MM.1S (cell line): ENCODE data around the gene SUGP2.

Experiments used
- DNase-seq: peaks from one replicate; pipeline ENCODE4 v3.0.0-alpha.2; 2015
- H2AFZ ChIP-seq: fragments of 300-600 bp; sonication (generic); 2 replicates; pipeline ENCODE4 v1.6.0; 2016; ENCODE audit warnings: antibody characterized with exemption, low read length
- H3F3A ChIP-seq: fragments of 300-600 bp; sonication (generic); 2 replicates; pipeline ENCODE4 v1.6.1; 2016; ENCODE audit warnings: mild to moderate bottlenecking, antibody characterized with exemption, low read length, moderate library complexity, mixed read lengths; ENCODE audit not compliant: insufficient read depth
- H3K27ac ChIP-seq: fragments of 300-600 bp; sonication (generic); 2 replicates; pipeline ENCODE4 v1.5.1; 2016; ENCODE audit warnings: mild to moderate bottlenecking, low read length
- H3K27me3 ChIP-seq: fragments of 300-600 bp; sonication (generic); replicated peaks from 2 replicates; pipeline ENCODE4 v1.6.0; 2016; ENCODE audit warnings: low read length; ENCODE audit not compliant: insufficient read depth
- H3K36me3 ChIP-seq: fragments of 300-600 bp; sonication (generic); replicated peaks from 2 replicates; pipeline ENCODE4 v1.6.1; 2016; ENCODE audit warnings: mild to moderate bottlenecking, low read length, mixed read lengths; ENCODE audit not compliant: insufficient read depth
- H3K4me1 ChIP-seq: fragments of 300-600 bp; sonication (generic); 2 replicates; pipeline ENCODE4 v1.6.1; 2016; ENCODE audit warnings: low read length, mixed read lengths
- H3K4me2 ChIP-seq: fragments of 300-600 bp; sonication (generic); 2 replicates; pipeline ENCODE4 v1.6.0; 2016; ENCODE audit warnings: low read depth, low read length
- H3K4me3 ChIP-seq: fragments of 300-600 bp; sonication (generic); 2 replicates; pipeline ENCODE4 v1.5.1; 2016; ENCODE audit warnings: low read length, mixed read lengths
- H3K79me2 ChIP-seq: fragments of 300-600 bp; sonication (generic); 2 replicates; pipeline ENCODE4 v1.6.1; 2016; ENCODE audit warnings: mixed run types, low read length, mixed read lengths
- H3K9ac ChIP-seq: fragments of 300-600 bp; sonication (generic); 2 replicates; pipeline ENCODE4 v1.6.1; 2016; ENCODE audit warnings: low read length, mixed read lengths
- H3K9me2 ChIP-seq: fragments of 300-600 bp; sonication (generic); replicated peaks from 2 replicates; pipeline ENCODE4 v1.6.1; 2016; ENCODE audit warnings: mild to moderate bottlenecking, low read length, mixed read lengths; ENCODE audit not compliant: insufficient read depth
- H3K9me3 ChIP-seq: fragments of 300-600 bp; sonication (generic); replicated peaks from 2 replicates; pipeline ENCODE4 v1.6.1; 2016; ENCODE audit warnings: mild to moderate bottlenecking, low read length, mixed read lengths; ENCODE audit not compliant: insufficient read depth
- H4K20me1 ChIP-seq: fragments of 300-600 bp; sonication (generic); 2 replicates; pipeline ENCODE4 v1.6.1; 2016; ENCODE audit warnings: mild to moderate bottlenecking, low read length, moderate library complexity, mixed read lengths; ENCODE audit not compliant: insufficient read depth
- CTCF ChIP-seq: fragments of 300-600 bp; sonication (generic); IDR thresholded peaks from 2 replicates; pipeline ENCODE4 v1.5.1; 2016; ENCODE audit warnings: antibody characterized with exemption, low read length, mixed read lengths
- EZH2 ChIP-seq: fragments of 300-600 bp; sonication (generic); optimal IDR thresholded peaks from 2 replicates; pipeline ENCODE3; 2017; ENCODE audit warnings: low read depth, mild to moderate bottlenecking, antibody characterized with exemption, low read length, mixed read lengths
- EZH2phosphoT487 ChIP-seq: fragments of 300-600 bp; sonication (generic); IDR thresholded peaks from 2 replicates; pipeline ENCODE4 v1.6.1; 2018; ENCODE audit warnings: antibody characterized with exemption, low read length

Gene SUGP2

GRCh38 chr19:18999016-18999758 lies 34.1 kb downstream of the SUGP2 start:
- DNase-seq, result no peak
- Histone ChIP-seq H4K20me1 (no peaks in the 10 kb centered on the region), H3K4me2 (no peak overlapping the region), H3K27me3 (no peaks in the 10 kb centered on the region), H3K79me2 (peaks cover 7% of the 10 kb centered on the region; the same call in 1 of the 2 replicates), H3K9me3 (no peaks in the 10 kb centered on the region), H3K9me2 (no peaks in the 10 kb centered on the region), H3K4me3 (no peak overlapping the region), H3K36me3 (peaks cover 5% of the 10 kb centered on the region; the same call in 1 of the 2 replicates), H3F3A (no peaks in the 10 kb centered on the region), H3K27ac (no peak overlapping the region), H2AFZ (no peak overlapping the region), H3K4me1 (no peaks in the 10 kb centered on the region), H3K9ac (no peak overlapping the region)
- no peak for TF ChIP-seq CTCF
- TF ChIP-seq EZH2, result no peak
- TF ChIP-seq EZH2phosphoT487, result no peak

GRCh38 chr19:18998276-18998675 lies 35.0 kb downstream of the SUGP2 start:
- Histone ChIP-seq H3K4me2 (no peak overlapping the region), H2AFZ (no peak overlapping the region), H4K20me1 (no peaks in the 10 kb centered on the region), H3K9ac (no peak overlapping the region), H3F3A (no peaks in the 10 kb centered on the region), H3K9me3 (no peaks in the 10 kb centered on the region), H3K4me1 (no peaks in the 10 kb centered on the region), H3K4me3 (no peak overlapping the region), H3K36me3 (peaks cover 4% of the 10 kb centered on the region; the same call in 1 of the 2 replicates), H3K9me2 (no peaks in the 10 kb centered on the region), H3K27ac (no peak overlapping the region), H3K79me2 (0 out of 2 replicates have a peak, but pooled peaks cover 2% of the 10 kb centered on the region), H3K27me3 (no peaks in the 10 kb centered on the region)
- no peak for DNase-seq
- no peak for TF ChIP-seq CTCF
- TF ChIP-seq EZH2, result no peak
- no peak for TF ChIP-seq EZH2phosphoT487

- Histone ChIP-seq H3K9ac (no peak overlapping the region), H3K27me3 (no peaks in the 10 kb centered on the region), H3K36me3 (no peaks in the 10 kb centered on the region; the same call in 1 of the 2 replicates), H3K4me2 (no peak overlapping the region), H3K9me3 (no peaks in the 10 kb centered on the region), H3K27ac (no peak overlapping the region), H3F3A (no peaks in the 10 kb centered on the region), H3K79me2 (no peaks in the 10 kb centered on the region), H3K4me3 (no peak overlapping the region), H3K9me2 (no peaks in the 10 kb centered on the region), H2AFZ (no peak overlapping the region), H3K4me1 (no peaks in the 10 kb centered on the region), H4K20me1 (no peaks in the 10 kb centered on the region)
- no peak for TF ChIP-seq EZH2phosphoT487
- TF ChIP-seq EZH2, result no peak
- TF ChIP-seq CTCF, result no peak
- no peak for DNase-seq
These were observed 36.4 kb downstream of the SUGP2 start for GRCh38 chr19:18996796-18997394.
